ENCODE results near the gene IL18R1. TPM values are rescaled to one million over a fixed set of nuclear protein-coding genes. Genes with fewer than 3 reads are reported as not detected.

The IL18R1 gene
- total and polyA plus RNA-seq, 7 donors: 0.60 to 5.2 (median 1.4) TPM

DNA sequence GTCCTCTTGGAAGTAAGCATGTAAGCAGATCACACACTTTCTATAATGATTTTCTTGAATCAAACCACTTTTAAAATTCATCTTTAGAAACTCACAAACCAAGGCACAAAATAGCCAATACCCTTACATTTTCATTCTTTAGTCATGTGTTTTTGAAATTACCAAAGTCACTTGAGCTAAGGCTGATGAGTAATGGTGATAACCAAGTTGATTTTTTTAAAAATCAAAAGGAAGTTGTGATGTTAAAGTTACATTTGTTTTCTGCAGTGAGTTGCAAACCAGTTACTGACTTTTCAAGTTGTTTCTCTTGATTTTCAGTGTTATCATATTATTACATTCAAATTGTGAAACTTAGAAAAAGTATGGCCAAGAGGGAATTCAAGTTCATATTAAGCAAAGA lies 45.9 kb downstream of the IL18R1 start:
- H3K4me1 ChIP-seq: no peaks in the 10 kb centered on the region
- no peak for TF ChIP-seq POLR2AphosphoS5 (IDR thresholded peaks at IDR 0.05)
- TF ChIP-seq EP300 (IDR thresholded peaks at IDR 0.05): no peak
- no peak for TF ChIP-seq POLR2A (IDR thresholded peaks at IDR 0.05)
- TF ChIP-seq CTCF (IDR thresholded peaks at IDR 0.05): no peak
- intact Hi-C loops (cut with DNase I): no loop called here
- no peaks in the 10 kb centered on the region for H3K36me3 ChIP-seq
- no peak overlapping the region for H3K27ac ChIP-seq
- no peaks in the 10 kb centered on the region for H3K9me3 ChIP-seq
- no peaks in the 10 kb centered on the region for H3K27me3 ChIP-seq
- no peak overlapping the region for H3K4me3 ChIP-seq
- DNase-seq: no peak

- Histone ChIP-seq H3K36me3 (no peaks in the 10 kb centered on the region), H3K9me3 (no peaks in the 10 kb centered on the region), H3K27me3 (no peaks in the 10 kb centered on the region), H3K27ac (no peak overlapping the region), H3K4me3 (no peak overlapping the region), H3K4me1 (no peaks in the 10 kb centered on the region)
- intact Hi-C loops (cut with DNase I): no loop called here
- TF ChIP-seq CTCF (IDR thresholded peaks at IDR 0.05): no peak
- no peak for TF ChIP-seq POLR2AphosphoS5 (IDR thresholded peaks at IDR 0.05)
- TF ChIP-seq EP300 (IDR thresholded peaks at IDR 0.05): no peak
- TF ChIP-seq POLR2A (IDR thresholded peaks at IDR 0.05): no peak
- WGBS, 2 donors: 94% methylated on average over 2 of the region's 2 CpGs
- no peak for DNase-seq
Measured at GRCh38 chr2:102401865-102402264, 46.3 kb downstream of the IL18R1 start.

DNA sequence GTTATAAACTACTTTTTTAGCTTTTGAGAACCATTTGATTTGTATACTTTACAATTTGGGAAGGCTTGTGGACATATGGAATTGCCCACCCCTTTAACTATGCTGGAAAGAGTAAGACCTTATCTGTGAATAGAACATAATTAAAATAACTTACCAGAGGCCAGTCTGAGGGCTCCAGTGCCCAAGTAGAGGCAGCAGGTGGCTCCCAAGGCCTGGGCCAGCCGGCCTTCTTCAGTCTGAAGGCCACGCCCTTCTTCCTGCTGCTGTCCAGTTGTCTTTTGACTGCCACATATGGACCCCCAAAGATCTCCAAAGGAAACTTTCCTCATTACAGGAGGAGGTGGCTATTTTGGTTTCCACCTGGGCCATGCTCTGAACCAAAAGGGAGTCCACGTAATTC lies 55.4 kb downstream of the IL18R1 start:
- H3K4me1 ChIP-seq: no peaks in the 10 kb centered on the region
- H3K27ac ChIP-seq: no peak overlapping the region
- DNase-seq: no peak
- H3K9me3 ChIP-seq: peaks cover 0 to 3% (median 0%) of the 10 kb centered on the region in 4 donors
- H3K36me3 ChIP-seq: no peaks in the 10 kb centered on the region
- intact Hi-C loops (cut with DNase I): no loop called here
- no peak overlapping the region for H3K4me3 ChIP-seq
- 91 to 93% methylated on average over 3 of the region's 3 CpGs for WGBS, 2 donors
- TF ChIP-seq POLR2A (IDR thresholded peaks at IDR 0.05): no peak
- no peak for TF ChIP-seq EP300 (IDR thresholded peaks at IDR 0.05)
- no peak for TF ChIP-seq POLR2AphosphoS5 (IDR thresholded peaks at IDR 0.05)
- no peak for TF ChIP-seq CTCF (IDR thresholded peaks at IDR 0.05)
- no peaks in the 10 kb centered on the region for H3K27me3 ChIP-seq

- H3K36me3 ChIP-seq: no peaks in the 10 kb centered on the region
- intact Hi-C loops (cut with DNase I): no loop called here
- TF ChIP-seq POLR2AphosphoS5 (IDR thresholded peaks at IDR 0.05) (no peak), EP300 (IDR thresholded peaks at IDR 0.05) (no peak), POLR2A (IDR thresholded peaks at IDR 0.05) (no peak), CTCF (IDR thresholded peaks at IDR 0.05) (no peak)
- no peaks in the 10 kb centered on the region for H3K27me3 ChIP-seq
- H3K4me3 ChIP-seq: no peak overlapping the region
- no peaks in the 10 kb centered on the region for H3K4me1 ChIP-seq
- peaks cover 0 to 3% (median 0%) of the 10 kb centered on the region in 4 donors for H3K9me3 ChIP-seq
- H3K27ac ChIP-seq: no peak overlapping the region
- no peak for DNase-seq
- WGBS, 2 donors: 86% methylated on average over 3 of the region's 3 CpGs
Measured at GRCh38 chr2:102412199-102412598, 56.6 kb downstream of the IL18R1 start.

- no peak for DNase-seq
- TF ChIP-seq CTCF (IDR thresholded peaks at IDR 0.05) (no peak), POLR2A (IDR thresholded peaks at IDR 0.05) (no peak), EP300 (IDR thresholded peaks at IDR 0.05) (no peak), POLR2AphosphoS5 (IDR thresholded peaks at IDR 0.05) (no peak)
- Histone ChIP-seq H3K27me3 (no peaks in the 10 kb centered on the region), H3K4me1 (no peaks in the 10 kb centered on the region), H3K27ac (no peak overlapping the region), H3K36me3 (no peaks in the 10 kb centered on the region), H3K4me3 (no peak overlapping the region), H3K9me3 (no peaks in the 10 kb centered on the region)
- WGBS, 2 donors: 62 to 90% methylated on average over 1 of the region's 1 CpG
- intact Hi-C loops (cut with DNase I): no loop called here
Measured at GRCh38 chr2:102417946-102418345, 62.4 kb downstream of the IL18R1 start.

Data from sigmoid colon (tissue), 7 donors.